ENCODE results near the gene DYSF.

DNA sequence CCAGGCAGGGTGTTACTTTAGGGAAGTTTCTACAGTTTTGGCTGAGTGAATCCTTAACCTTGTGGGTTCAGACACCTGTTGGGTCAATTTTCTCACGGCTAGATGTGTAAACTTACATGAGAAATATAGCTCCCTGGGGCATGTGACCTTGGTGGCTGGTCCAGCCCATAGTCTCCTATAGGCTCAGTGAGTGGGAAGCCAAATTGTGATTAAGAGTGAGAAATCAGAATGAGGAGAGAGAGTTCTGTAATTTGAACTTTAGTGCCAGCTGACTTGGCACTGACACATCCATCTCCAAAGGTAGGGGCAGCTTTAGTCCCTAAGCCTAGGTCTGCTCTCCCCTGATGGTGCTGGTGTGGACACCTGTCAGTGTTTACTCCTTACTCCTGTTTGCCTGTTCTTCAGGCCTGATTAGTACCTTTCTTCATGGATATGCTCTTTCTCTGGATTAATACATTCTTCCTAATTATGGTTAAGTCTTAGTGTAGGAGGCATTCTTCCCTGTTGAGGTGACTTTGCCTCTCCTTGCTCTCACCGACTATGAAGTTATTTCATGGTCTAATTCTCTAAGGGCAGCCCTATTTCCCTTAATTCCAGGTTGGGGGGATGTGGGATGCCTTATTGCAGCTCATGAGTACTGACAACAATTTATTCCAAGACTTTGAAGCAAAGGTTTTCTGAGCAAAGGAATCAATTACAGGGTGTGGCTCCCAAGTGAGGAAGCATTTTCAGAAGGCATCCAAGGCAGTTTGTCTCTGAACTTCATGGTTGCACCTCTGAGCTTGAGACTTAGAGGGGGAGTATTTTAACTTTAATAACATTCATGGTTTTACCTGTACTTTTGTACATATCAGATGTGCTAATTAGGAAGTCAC is 177.3 kb downstream of the DYSF start:
- TF ChIP-seq, protein P1, sequence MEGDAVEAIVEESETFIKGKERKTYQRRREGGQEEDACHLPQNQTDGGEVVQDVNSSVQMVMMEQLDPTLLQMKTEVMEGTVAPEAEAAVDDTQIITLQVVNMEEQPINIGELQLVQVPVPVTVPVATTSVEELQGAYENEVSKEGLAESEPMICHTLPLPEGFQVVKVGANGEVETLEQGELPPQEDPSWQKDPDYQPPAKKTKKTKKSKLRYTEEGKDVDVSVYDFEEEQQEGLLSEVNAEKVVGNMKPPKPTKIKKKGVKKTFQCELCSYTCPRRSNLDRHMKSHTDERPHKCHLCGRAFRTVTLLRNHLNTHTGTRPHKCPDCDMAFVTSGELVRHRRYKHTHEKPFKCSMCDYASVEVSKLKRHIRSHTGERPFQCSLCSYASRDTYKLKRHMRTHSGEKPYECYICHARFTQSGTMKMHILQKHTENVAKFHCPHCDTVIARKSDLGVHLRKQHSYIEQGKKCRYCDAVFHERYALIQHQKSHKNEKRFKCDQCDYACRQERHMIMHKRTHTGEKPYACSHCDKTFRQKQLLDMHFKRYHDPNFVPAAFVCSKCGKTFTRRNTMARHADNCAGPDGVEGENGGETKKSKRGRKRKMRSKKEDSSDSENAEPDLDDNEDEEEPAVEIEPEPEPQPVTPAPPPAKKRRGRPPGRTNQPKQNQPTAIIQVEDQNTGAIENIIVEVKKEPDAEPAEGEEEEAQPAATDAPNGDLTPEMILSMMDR (IDR thresholded peaks at IDR 0.05; ENCODE audit: low read depth, low read length): no peak
- TF ChIP-seq EZH2phosphoT487 (IDR thresholded peaks at IDR 0.05; ENCODE audit: low read depth): no peak
